GM19452 (cell line): Measurements from ENCODE around the gene TMEM225.
"Not testable (repeated sequence)": the region's sequence is repeated elsewhere in the genome, so short reads cannot be mapped to it uniquely, and the experiment has no call there.

Experiments
- ATAC-seq: cut with Tn5 transposase; IDR thresholded peaks from one replicate; pipeline ENCODE4 v1.9.1; 2021; ENCODE audit not compliant: unreplicated experiment

Gene TMEM225

GRCh38 chr11:123885570-123885969 is at the start of gene TMEM225:
TSS of gene TMEM225 (minus strand) at chr11:123885670. CDS start at chr11:123885425, 245 bp downstream.
- no peak for ATAC-seq

- ATAC-seq, result no peak
These were observed 38.6 kb upstream of the TMEM225 start for GRCh38 chr11:123924027-123924426.

GRCh38 chr11:123920943-123921342 is 35.5 kb upstream of the TMEM225 start:
- no peak for ATAC-seq

GRCh38 chr11:123905826-123906225 is 20.4 kb upstream of the TMEM225 start:
- no peak for ATAC-seq

- ATAC-seq, result no peak
These were observed 19.5 kb upstream of the TMEM225 start for GRCh38 chr11:123904932-123905331.

GRCh38 chr11:123903932-123904331 is 18.5 kb upstream of the TMEM225 start:
- peak; percentile 73 for ATAC-seq

- no peak for ATAC-seq
These were observed 16.4 kb upstream of the TMEM225 start, which contains the start of gene OR8D4 for GRCh38 chr11:123901867-123902266. TSS of gene OR8D4 (plus strand) at chr11:123902167. CDS start at chr11:123906432, 4,265 bp downstream.

- ATAC-seq, result no peak
These were observed 14.3 kb upstream of the TMEM225 start for GRCh38 chr11:123899792-123900191.

GRCh38 chr11:123892031-123892430 is 6.6 kb upstream of the TMEM225 start:
- no peak for ATAC-seq

- no peak for ATAC-seq
These were observed 4.6 kb downstream of the TMEM225 start for GRCh38 chr11:123880912-123881311.

- ATAC-seq, result not testable (repeated sequence)
These were observed 17.7 kb downstream of the TMEM225 start for GRCh38 chr11:123867795-123868194.

- ATAC-seq, result not testable (repeated sequence)
These were observed 20.2 kb downstream of the TMEM225 start for GRCh38 chr11:123865293-123865692.

- no peak for ATAC-seq
These were observed 25.7 kb downstream of the TMEM225 start for GRCh38 chr11:123859731-123860130.

- ATAC-seq, result no peak
These were observed 29.0 kb downstream of the TMEM225 start for GRCh38 chr11:123856444-123856843.

GRCh38 chr11:123853038-123853437 is 32.4 kb downstream of the TMEM225 start:
- ATAC-seq, result no peak

GRCh38 chr11:123852321-123852720 is 33.1 kb downstream of the TMEM225 start:
- no peak for ATAC-seq

GRCh38 chr11:123851110-123851509 is 34.4 kb downstream of the TMEM225 start:
- ATAC-seq, result no peak

GRCh38 chr11:123841174-123841573 is 44.3 kb downstream of the TMEM225 start:
- no peak for ATAC-seq

GRCh38 chr11:123839131-123839530 is 46.3 kb downstream of the TMEM225 start:
- no peak for ATAC-seq

GRCh38 chr11:123838659-123839058 is 46.8 kb downstream of the TMEM225 start:
- no peak for ATAC-seq

GRCh38 chr11:123838199-123838598 is 47.3 kb downstream of the TMEM225 start:
- ATAC-seq, result no peak

- no peak for ATAC-seq
These were observed 52.4 kb downstream of the TMEM225 start for GRCh38 chr11:123833095-123833494.
